ENCODE data around the gene CLDN15. TPM values are rescaled to one million over a fixed set of nuclear protein-coding genes. Genes with fewer than 3 reads are reported as not detected.
A peak's percentile ranks its signal among the peaks of the same experiment; 100 is the strongest.

CLDN15 gene
- total and polyA plus RNA-seq, 2 donors from 2014 or later: 11.9 to 13.3 TPM

DNA sequence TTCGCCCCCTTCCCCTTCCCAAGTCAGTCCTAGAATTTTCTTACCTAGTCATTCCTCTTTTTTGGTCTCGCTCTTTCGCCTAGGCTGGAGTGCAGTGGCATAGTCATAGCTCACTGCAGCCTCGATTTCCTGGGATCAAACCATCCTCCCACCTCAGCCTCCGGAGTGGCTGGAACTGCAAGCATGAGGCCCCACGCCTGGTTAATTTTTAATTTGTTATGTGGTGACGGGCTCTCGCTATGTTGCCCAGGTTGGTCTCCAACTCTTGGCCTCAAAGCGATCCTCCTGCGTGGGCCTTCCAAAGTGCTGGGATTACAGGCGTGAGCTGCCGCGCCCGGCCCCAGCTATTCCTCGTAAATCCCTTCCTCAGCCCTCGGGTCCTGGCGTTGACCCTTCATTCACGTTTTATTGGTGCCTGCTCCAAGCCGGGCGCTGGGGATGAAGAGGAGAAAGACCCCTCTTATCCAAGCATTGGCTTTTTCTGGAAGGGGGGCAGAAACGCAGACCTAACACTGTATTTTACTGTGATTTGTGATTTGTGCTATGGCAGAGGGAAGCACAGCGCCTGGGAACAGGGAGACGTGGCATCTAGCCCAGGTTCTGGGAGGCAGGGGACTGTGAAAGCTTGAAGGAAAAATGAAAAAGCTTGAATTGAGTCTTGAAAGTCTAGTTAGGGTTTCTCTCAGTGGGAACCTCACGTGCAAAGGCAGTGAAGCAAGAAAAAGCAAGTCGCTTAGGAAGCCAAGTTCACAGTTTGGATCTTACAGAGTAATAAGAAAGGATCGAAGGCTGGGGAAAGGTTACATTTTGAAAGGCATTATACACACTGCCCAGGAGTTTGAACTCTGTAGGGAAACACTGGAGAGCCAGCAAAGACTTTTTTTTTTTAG lies 19.1 kb downstream of the CLDN15 start:
- peak overlapping the region; percentile 71 to 82 (median 72) for H3K9ac ChIP-seq (ENCODE audit: low read length in 3 of 3)
- H3K4me3 ChIP-seq (ENCODE audit: low read length in 3 of 3): peak overlapping the region; percentile 84 to 98 (median 98)
- FAIRE-seq (no peak), DNase-seq (peak in 2 of 5 donors; percentile 35 to 44)
- H3K27me3 ChIP-seq (ENCODE audit: control insufficient read depth, insufficient read depth, low read length): no peaks in the 10 kb centered on the region
- H3K27ac ChIP-seq (ENCODE audit: low read depth in 2 of 2, low read length in 2 of 2): peak overlapping the region; percentile 65 to 99
- intact Hi-C loops (cut with DNase I): no loop called here
- TF ChIP-seq, protein P1, sequence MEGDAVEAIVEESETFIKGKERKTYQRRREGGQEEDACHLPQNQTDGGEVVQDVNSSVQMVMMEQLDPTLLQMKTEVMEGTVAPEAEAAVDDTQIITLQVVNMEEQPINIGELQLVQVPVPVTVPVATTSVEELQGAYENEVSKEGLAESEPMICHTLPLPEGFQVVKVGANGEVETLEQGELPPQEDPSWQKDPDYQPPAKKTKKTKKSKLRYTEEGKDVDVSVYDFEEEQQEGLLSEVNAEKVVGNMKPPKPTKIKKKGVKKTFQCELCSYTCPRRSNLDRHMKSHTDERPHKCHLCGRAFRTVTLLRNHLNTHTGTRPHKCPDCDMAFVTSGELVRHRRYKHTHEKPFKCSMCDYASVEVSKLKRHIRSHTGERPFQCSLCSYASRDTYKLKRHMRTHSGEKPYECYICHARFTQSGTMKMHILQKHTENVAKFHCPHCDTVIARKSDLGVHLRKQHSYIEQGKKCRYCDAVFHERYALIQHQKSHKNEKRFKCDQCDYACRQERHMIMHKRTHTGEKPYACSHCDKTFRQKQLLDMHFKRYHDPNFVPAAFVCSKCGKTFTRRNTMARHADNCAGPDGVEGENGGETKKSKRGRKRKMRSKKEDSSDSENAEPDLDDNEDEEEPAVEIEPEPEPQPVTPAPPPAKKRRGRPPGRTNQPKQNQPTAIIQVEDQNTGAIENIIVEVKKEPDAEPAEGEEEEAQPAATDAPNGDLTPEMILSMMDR (IDR thresholded peaks at IDR 0.05; ENCODE audit: borderline replicate concordance, extremely low read depth, insufficient read depth): no peak
- peaks cover 0 to 23% (median 6%) of the 10 kb centered on the region in 3 donors for H3K4me1 ChIP-seq (ENCODE audit: control insufficient read depth in 2 of 3, insufficient read depth in 2 of 3, low read depth in 1 of 3, low read length in 3 of 3)
- H3K9me3 ChIP-seq (ENCODE audit: control insufficient read depth in 2 of 3, insufficient read depth in 1 of 3, low read length in 3 of 3): no peaks in the 10 kb centered on the region
- peaks cover 0 to 3% (median 0%) of the 10 kb centered on the region in 3 donors for H3K36me3 ChIP-seq (ENCODE audit: control insufficient read depth in 2 of 3, insufficient read depth in 3 of 3, low read length in 3 of 3)

DNA sequence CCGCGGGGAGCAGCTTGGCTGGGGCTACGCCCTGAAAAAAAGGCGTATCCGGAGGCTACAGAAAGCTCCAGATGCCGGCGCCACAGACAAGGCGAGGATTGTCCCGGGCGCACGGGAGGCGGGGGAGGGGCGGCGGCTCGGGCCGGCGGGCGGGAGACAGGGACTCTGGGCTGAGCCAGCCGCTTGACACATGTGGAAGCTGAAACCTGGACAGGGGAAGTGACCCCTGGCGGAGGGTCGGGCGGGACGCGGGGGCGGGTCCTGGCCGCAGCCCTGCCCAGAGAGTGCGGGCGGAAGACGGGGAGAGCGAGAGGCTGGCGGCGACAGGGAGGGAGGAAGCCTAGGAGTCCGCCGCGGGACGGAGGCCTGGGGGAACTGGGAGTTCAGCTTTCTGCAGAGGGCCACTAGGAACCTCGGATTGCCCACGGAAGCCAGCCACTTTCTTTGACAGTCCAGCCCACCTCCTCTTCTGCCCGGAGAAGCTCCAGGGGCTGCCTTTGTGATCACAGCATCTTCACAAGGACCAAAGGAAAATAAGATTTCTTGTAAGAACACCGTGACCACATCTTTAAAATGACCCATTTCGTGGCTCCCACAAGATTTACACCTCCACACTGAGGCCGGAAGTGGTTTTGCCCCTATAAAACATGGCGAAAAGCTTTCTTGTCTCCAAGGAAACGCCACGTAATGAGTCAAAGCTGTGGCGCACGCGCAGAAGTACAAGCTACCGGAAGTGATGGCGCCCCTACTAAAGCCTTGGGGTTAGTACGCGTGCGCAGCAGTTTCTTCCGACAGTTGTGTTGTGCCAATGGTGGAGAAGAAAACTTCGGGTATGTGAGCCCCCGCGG lies 20.0 kb downstream of the CLDN15 start, which contains the start of the genes PLOD3 and ZNHIT1:
Gene PLOD3 (minus strand): TSS at position 194 of the 848 bp plus-strand sequence. CDS start 307 bp downstream, outside the sequence.
Gene ZNHIT1 (plus strand): TSS at position 778 of the 848 bp plus-strand sequence. CDS start 31 bp downstream, at position 809.
- peak; percentile 90 for FAIRE-seq
- TF ChIP-seq, protein P1 (IDR thresholded peaks at IDR 0.05; ENCODE audit: borderline replicate concordance, extremely low read depth, insufficient read depth): no peak
- peaks cover 0 to 23% (median 6%) of the 10 kb centered on the region in 3 donors for H3K4me1 ChIP-seq (ENCODE audit: control insufficient read depth in 2 of 3, insufficient read depth in 2 of 3, low read depth in 1 of 3, low read length in 3 of 3)
- H3K9ac ChIP-seq (ENCODE audit: low read length in 3 of 3): peak within 1 kb of the TSS; percentile 72 to 93 (median 89)
- peak within 1 kb of the TSS; percentile 97 to 99 for H3K27ac ChIP-seq (ENCODE audit: low read depth in 2 of 2, low read length in 2 of 2)
- no peaks in the 10 kb centered on the region for H3K9me3 ChIP-seq (ENCODE audit: control insufficient read depth in 2 of 3, insufficient read depth in 1 of 3, low read length in 3 of 3)
- H3K4me3 ChIP-seq (ENCODE audit: low read length in 3 of 3): peak within 1 kb of the TSS; percentile 84 to 98 (median 98)
- DNase-seq: peak; percentile 97 to 100 (median 98)
- intact Hi-C loops (cut with DNase I): no loop called here
- no peaks in the 10 kb centered on the region for H3K36me3 ChIP-seq (ENCODE audit: control insufficient read depth in 2 of 3, insufficient read depth in 3 of 3, low read length in 3 of 3)
- H3K27me3 ChIP-seq (ENCODE audit: control insufficient read depth, insufficient read depth, low read length): no peaks in the 10 kb centered on the region

DNA sequence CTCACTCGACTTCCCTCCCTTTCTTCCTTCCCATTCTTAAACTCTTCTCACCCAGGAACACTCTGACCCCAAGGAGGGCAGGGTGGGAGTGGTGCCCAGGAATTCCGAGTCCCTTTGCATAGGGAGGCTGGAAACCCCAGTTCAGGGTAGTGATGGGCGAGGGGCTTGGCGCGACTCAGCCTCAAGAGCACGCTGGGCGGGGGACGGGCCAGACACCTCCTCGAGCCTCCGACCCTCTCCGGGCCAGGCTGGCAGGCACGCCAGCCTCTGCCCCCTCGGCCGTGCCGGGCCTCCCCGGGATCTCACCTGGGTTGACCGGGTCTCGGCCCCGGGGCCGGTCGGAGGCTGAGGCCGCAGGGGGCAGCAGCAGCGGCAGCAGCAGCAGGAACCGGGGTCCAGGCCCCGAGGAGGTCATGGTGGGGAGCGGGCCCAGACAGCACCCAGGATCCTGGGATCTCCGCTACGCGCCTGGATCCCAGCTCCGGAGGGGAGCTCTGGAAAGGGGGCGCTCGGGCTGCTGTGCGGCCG lies 20.7 kb downstream of the CLDN15 start:
- H3K9ac ChIP-seq (ENCODE audit: low read length in 3 of 3): peak overlapping the region; percentile 13 to 80 (median 58)
- peak overlapping the region; percentile 97 to 99 for H3K27ac ChIP-seq (ENCODE audit: low read depth in 2 of 2, low read length in 2 of 2)
- intact Hi-C loops (cut with DNase I): no loop called here

More for the DNA sequence above, 20.7 kb downstream of the CLDN15 start:
- no peaks in the 10 kb centered on the region for H3K27me3 ChIP-seq (ENCODE audit: control insufficient read depth, insufficient read depth, low read length)
- H3K4me1 ChIP-seq (ENCODE audit: control insufficient read depth in 2 of 3, insufficient read depth in 2 of 3, low read depth in 1 of 3, low read length in 3 of 3): peaks cover 0 to 23% (median 6%) of the 10 kb centered on the region in 3 donors
- TF ChIP-seq, protein P1 (IDR thresholded peaks at IDR 0.05; ENCODE audit: borderline replicate concordance, extremely low read depth, insufficient read depth): no peak
- no peaks in the 10 kb centered on the region for H3K9me3 ChIP-seq (ENCODE audit: control insufficient read depth in 2 of 3, insufficient read depth in 1 of 3, low read length in 3 of 3)
- peak overlapping the region; percentile 34 to 98 (median 98) for H3K4me3 ChIP-seq (ENCODE audit: low read length in 3 of 3)
- FAIRE-seq: no peak
- peak in 3 of 5 donors; percentile 28 to 74 (median 46) for DNase-seq
- peaks cover 0 to 1% (median 0%) of the 10 kb centered on the region in 3 donors for H3K36me3 ChIP-seq (ENCODE audit: control insufficient read depth in 2 of 3, insufficient read depth in 3 of 3, low read length in 3 of 3)
